ENCODE measurements around the gene CD109.
"Not testable (repeated sequence)": the region's sequence is repeated elsewhere in the genome, so short reads cannot be mapped to it uniquely, and the experiment has no call there.

Gene CD109

DNA sequence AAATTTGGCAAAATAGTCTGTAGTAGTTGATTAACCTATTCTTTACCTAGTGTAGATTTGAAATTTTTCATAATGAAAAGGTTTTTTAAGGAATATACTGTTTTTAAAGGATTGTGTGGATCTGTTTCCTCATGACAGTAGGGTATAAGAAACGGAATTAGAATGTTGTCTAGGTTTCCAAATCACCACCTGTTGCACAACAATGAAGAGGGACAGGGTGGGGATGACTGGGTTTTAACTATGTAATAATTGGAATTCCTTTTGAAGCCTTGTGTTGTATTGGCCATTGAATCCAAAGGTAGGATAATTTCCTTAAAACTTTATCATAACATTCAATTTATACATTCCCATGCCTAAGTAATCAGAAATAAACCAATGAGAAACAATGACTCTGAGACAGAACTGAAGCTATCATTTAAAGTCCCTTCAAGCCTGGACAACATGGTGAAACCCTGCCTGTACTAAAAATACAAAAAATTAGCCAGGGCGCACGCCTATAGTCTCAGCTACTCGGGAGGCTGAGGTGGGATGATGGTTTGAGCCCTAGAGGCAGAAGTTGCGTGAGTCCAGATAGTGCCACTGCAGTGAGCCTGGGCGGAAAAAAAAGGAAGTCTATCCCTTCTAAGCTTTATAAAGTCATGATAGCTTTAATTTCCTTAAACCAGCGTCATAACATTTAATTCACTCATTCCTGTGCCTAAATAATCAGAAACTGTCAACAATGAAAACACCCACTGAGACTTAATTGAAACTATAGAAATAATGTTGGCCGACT, 23.9 kb upstream of the CD109 start:
- H3K4me3 ChIP-seq (ENCODE audit: low read depth, low read length): no peak overlapping the region
- TF ChIP-seq CTCF (IDR thresholded peaks at IDR 0.05; ENCODE audit: borderline replicate concordance, insufficient read depth, low read depth, low read length): no peak

DNA sequence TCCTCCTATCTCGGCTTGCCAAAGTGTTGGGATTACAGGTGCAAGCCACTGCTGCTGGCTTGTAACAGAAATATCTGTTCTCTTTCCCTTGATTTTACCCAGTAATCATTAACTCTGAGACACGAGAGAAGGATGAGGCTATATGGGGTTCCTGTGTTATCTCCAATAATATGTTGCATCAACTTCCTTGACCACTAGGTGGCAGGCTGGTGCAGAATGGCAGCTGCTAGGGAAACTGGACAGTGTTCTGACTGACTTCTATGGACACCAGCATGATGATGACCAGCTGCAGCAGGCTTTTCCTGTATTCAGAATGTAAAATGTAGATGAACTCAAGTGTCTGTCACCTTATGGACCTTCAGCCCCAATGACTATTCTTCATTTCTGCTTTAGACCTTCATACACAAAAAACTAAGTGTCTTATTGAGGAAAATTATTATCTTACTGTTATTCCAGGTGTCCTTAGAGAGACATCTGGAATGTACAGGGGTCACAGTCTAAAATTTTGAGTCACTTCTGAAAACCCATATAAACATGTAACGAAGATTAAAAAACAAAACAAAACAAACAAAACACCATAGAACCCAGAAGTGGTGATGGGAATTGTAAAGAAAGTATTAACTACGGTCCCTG, 20.4 kb upstream of the CD109 start:
- no peak overlapping the region for H3K4me3 ChIP-seq (ENCODE audit: low read depth, low read length)

GRCh38 chr6:73679009-73679408, 17.0 kb upstream of the CD109 start:
- H3K4me3 ChIP-seq (ENCODE audit: low read depth, low read length): no peak overlapping the region
- TF ChIP-seq CTCF (IDR thresholded peaks at IDR 0.05; ENCODE audit: borderline replicate concordance, insufficient read depth, low read depth, low read length): no peak

More for the DNA sequence above, 20.4 kb upstream of the CD109 start:
- peak; percentile 81 for TF ChIP-seq CTCF (IDR thresholded peaks at IDR 0.05; ENCODE audit: borderline replicate concordance, insufficient read depth, low read depth, low read length)

- not testable (repeated sequence) for H3K4me3 ChIP-seq (ENCODE audit: low read depth, low read length)
Observed at GRCh38 chr6:73679846-73680245, 16.2 kb upstream of the CD109 start.

- no peak for TF ChIP-seq CTCF (IDR thresholded peaks at IDR 0.05; ENCODE audit: borderline replicate concordance, insufficient read depth, low read depth, low read length)
- H3K4me3 ChIP-seq (ENCODE audit: low read depth, low read length): no peak overlapping the region
Observed at GRCh38 chr6:73680289-73680918, 15.6 kb upstream of the CD109 start.

- H3K4me3 ChIP-seq (ENCODE audit: low read depth, low read length): not testable (repeated sequence)
Observed at GRCh38 chr6:73683574-73683973, 12.4 kb upstream of the CD109 start.

DNA sequence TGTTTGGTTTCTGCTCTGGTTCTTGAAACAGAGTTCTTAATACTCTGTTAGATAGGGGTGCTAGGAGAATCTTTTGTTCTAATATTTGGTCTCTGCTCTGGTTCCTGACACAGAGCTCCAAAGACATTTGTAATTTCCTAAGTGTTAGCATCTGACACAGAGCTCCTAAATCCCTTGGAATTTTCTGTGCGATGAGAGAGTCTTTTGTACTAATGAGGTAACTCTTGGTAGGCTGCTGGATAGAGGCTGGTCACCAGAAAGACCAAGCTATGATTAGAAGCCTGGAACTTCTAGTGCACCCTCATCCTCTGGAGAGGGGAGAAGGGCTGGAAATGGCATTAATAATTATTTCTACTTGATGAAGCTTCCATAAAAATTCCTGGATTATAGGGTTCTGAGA, 7.7 kb upstream of the CD109 start:
- TF ChIP-seq CTCF (IDR thresholded peaks at IDR 0.05; ENCODE audit: borderline replicate concordance, insufficient read depth, low read depth, low read length): no peak
- H3K4me3 ChIP-seq (ENCODE audit: low read depth, low read length): no peak overlapping the region

DNA sequence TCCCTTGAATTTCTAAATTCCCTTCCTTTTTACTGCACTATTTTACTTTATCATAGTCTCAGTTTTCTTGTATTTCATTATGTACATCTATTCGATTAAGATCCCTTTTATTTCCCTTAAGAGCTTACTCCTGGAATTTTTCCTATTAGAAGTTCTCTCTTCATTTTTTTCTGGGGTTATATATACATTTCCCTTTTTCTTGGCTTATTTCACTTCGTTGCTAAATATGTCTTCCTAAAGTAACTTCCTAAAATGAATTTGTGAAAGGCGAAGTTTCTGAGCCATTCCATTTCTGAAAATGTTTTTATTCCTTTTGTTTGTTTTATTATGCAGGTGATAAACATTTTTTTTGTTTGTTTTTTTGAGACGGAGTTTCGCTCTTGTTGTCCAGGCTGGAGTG, 5.9 kb upstream of the CD109 start:
- no peak overlapping the region for H3K4me3 ChIP-seq (ENCODE audit: low read depth, low read length)
- TF ChIP-seq CTCF (IDR thresholded peaks at IDR 0.05; ENCODE audit: borderline replicate concordance, insufficient read depth, low read depth, low read length): no peak

Data from GM12875 (cell line).